MCF 10A (cell line): ENCODE measurements around the gene DLG4. TPM values are rescaled to one million over a fixed set of nuclear protein-coding genes. Genes with fewer than 3 reads are reported as not detected.

Experiments used
- BruUV-seq: library from RNA; stranded (reverse); fragments of 400-500 nt; replicated peaks from 2 replicates; lab custom pipeline; 2021; lab: Mats Ljungman, UMichigan
- CTCF ChIA-PET: fragments of 300-600 bp; sonication (Branson Sonifier 250); formaldehyde crosslinking; extraction: SDS; loops from one replicate; lab custom pipeline; 2021; ENCODE audit warnings: antibody characterized with exemption, inconsistent platforms; lab: Yijun Ruan, JAX
- POLR2A ChIA-PET: fragments of 300-600, 350-650 bp; sonication (Branson Sonifier 250); formaldehyde crosslinking; extraction: SDS; loops from one replicate; lab custom pipeline; 2020; ENCODE audit warnings: antibody characterized with exemption, inconsistent platforms; lab: Yijun Ruan, JAX
- DNase-seq: peaks from one replicate; pipeline ENCODE4 v3.0.0-alpha.2; 2018; ENCODE audit not compliant: unreplicated experiment
- H3K27ac Mint-ChIP-seq: one replicate; pipeline ENCODE4 v1.8.0; 2022; ENCODE audit warnings: mild to moderate bottlenecking, low read depth, mixed read lengths; ENCODE audit not compliant: unreplicated experiment
- H3K27me3 Mint-ChIP-seq: one replicate; pipeline ENCODE4 v1.8.0; 2022; ENCODE audit warnings: mixed read lengths; ENCODE audit not compliant: insufficient read depth, unreplicated experiment
- H3K36me3 Mint-ChIP-seq: one replicate; pipeline ENCODE4 v1.8.0; 2022; ENCODE audit warnings: mild to moderate bottlenecking, moderate library complexity, mixed read lengths; ENCODE audit not compliant: insufficient read depth, unreplicated experiment
- H3K4me1 Mint-ChIP-seq: one replicate; pipeline ENCODE4 v1.8.0; 2022; ENCODE audit warnings: mixed read lengths; ENCODE audit not compliant: insufficient read depth, unreplicated experiment
- H3K4me3 Mint-ChIP-seq: one replicate; pipeline ENCODE4 v1.8.0; 2022; ENCODE audit warnings: mild to moderate bottlenecking, moderate library complexity, mixed read lengths; ENCODE audit not compliant: unreplicated experiment
- H3K9me3 Mint-ChIP-seq: one replicate; pipeline ENCODE4 v1.8.0; 2022; ENCODE audit warnings: mixed read lengths; ENCODE audit not compliant: unreplicated experiment
- intact Hi-C: fragments of 100-400 bp; cut with micrococcal nuclease; formaldehyde crosslinking; loops from 2 replicates; pipeline ENCODE4 v1.14.1; 2022
- total RNA-seq: library from RNA; stranded (reverse); gene quantifications from 2 replicates; pipeline ENCODE4 v1.2.3, GENCODE V29; 2022
- TF ChIP-seq, protein P1 (sequence below): fragments of 200-600 bp; IDR thresholded peaks from one replicate; pipeline ENCODE4 v1.8.0; 2022; ENCODE audit warnings: antibody characterized with exemption, mild to moderate bottlenecking; ENCODE audit not compliant: unreplicated experiment

DLG4 gene
- total RNA-seq, 1 experiment from 2014 or later = 7.6 TPM

DNA sequence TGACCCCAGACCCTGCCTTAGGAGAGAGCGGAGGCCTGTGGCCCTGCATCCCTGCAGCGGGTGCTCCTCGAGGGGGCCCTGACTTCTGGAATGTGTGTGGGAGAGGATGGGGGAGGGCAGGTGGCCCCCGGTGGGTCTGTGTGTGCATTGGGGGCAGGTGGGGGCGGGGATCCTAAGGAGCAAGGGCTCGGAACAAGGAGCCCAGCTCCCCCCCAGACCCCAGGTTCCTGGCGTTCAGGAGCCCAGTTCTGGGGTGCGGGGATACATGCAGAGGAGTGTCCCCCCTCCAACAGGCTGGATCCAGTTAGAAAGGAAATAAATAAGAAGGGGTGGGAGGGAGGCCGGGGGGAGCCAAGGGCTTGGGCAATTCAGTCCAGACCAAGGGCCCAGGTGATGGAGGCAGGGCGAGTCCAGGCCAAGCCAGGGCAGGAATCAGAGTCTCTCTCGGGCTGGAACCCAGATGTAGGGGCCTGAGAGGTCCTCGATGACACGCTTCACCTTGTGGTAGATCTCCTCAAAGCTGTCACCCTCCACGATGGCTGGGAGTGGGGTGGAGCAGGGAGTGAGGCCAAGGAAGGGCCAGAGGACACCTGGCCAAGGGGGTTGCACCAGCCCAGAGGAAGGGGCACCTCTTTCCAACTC, 29.2 kb downstream of the DLG4 start:
- CTCF ChIA-PET = interaction anchor here (0.9 kb wide), 1 partner anchor 13 kb away, joined by 3 read pairs; no protein-coding TSS in a partner anchor
- BruUV-seq = no TSS peak
- peaks cover 19% of the 10 kb centered on the region for H3K36me3 Mint-ChIP-seq

GRCh38 chr17:7186241-7186640, 33.4 kb downstream of the DLG4 start:
- DNase-seq = no peak
- Mint-ChIP-seq H3K4me3 (no peak overlapping the region), H3K36me3 (peaks cover 13% of the 10 kb centered on the region), H3K4me1 (peaks cover 6% of the 10 kb centered on the region), H3K9me3 (no peaks in the 10 kb centered on the region), H3K27me3 (no peaks in the 10 kb centered on the region), H3K27ac (no peak overlapping the region)
- CTCF ChIA-PET = interaction anchor here (0.6 to 3.2 kb wide), 3 partner anchors 9 to 140 kb away, joined by 4 to 10 read pairs (median 7); no protein-coding TSS in a partner anchor
- intact Hi-C loops = no loop called here
- TF ChIP-seq, protein P1, sequence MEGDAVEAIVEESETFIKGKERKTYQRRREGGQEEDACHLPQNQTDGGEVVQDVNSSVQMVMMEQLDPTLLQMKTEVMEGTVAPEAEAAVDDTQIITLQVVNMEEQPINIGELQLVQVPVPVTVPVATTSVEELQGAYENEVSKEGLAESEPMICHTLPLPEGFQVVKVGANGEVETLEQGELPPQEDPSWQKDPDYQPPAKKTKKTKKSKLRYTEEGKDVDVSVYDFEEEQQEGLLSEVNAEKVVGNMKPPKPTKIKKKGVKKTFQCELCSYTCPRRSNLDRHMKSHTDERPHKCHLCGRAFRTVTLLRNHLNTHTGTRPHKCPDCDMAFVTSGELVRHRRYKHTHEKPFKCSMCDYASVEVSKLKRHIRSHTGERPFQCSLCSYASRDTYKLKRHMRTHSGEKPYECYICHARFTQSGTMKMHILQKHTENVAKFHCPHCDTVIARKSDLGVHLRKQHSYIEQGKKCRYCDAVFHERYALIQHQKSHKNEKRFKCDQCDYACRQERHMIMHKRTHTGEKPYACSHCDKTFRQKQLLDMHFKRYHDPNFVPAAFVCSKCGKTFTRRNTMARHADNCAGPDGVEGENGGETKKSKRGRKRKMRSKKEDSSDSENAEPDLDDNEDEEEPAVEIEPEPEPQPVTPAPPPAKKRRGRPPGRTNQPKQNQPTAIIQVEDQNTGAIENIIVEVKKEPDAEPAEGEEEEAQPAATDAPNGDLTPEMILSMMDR = no peak
- BruUV-seq = no TSS peak
- POLR2A ChIA-PET = no interaction called here

More for the DNA sequence above, 29.2 kb downstream of the DLG4 start:
- no peaks in the 10 kb centered on the region for H3K9me3 Mint-ChIP-seq
- H3K27ac Mint-ChIP-seq = no peak overlapping the region
- peaks cover 6% of the 10 kb centered on the region for H3K4me1 Mint-ChIP-seq
- no peak for DNase-seq
- H3K4me3 Mint-ChIP-seq = no peak overlapping the region
- POLR2A ChIA-PET = no interaction called here
- TF ChIP-seq, protein P1 = no peak
- no peaks in the 10 kb centered on the region for H3K27me3 Mint-ChIP-seq
- intact Hi-C loops = no loop called here

DNA sequence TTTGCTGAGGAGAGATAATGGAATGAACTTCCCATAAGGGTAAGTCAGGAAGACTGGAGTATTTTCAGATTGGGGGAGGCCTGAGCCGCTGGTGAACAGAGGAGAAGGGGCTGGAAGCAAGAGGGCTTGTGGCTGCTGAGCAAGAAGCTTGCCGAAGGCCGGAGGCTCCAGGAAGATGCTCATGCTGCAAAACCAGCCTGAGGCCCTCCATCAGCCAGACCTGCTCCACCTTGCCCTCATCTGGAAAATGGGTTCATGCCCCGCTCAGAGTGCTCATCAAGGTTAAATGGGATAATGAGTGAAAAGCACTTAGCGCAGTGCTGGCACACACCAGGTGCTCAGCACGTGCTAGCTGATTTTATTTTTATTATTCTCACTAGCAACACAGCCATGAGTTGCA, 35.0 kb downstream of the DLG4 start:
- Mint-ChIP-seq H3K4me3 (no peak overlapping the region), H3K27ac (no peak overlapping the region), H3K9me3 (no peaks in the 10 kb centered on the region), H3K36me3 (peaks cover 9% of the 10 kb centered on the region), H3K4me1 (peaks cover 6% of the 10 kb centered on the region), H3K27me3 (no peaks in the 10 kb centered on the region)
- ChIA-PET CTCF (interaction anchor here (0.7 to 3.2 kb wide), 2 partner anchors 9 to 139 kb away, joined by 3 to 10 read pairs; no protein-coding TSS in a partner anchor), POLR2A (no interaction called here)
- TF ChIP-seq, protein P1 = no peak
- intact Hi-C loops = no loop called here
- DNase-seq = no peak
- BruUV-seq = no TSS peak

DNA sequence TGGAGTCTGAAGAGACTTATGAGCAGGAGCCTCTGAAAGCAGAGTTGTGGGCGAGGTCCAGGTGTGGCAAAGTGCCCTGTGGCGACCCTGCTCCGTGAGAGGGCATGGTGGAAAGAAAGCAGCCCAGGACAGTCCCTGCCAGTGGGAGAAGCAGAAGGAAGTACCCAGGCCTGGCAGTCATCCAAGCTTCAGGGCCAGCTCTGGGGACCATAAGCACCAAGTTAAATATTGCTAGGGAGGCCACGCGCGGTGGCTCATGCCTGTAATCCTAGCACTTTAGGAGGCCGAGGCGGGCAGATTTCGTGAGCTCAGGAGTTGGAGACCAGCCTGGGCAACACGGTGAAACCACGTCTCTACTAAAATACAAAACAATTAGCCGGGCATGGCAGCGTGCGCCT, 35.5 kb downstream of the DLG4 start:
- BruUV-seq = no TSS peak
- no peak overlapping the region for H3K4me3 Mint-ChIP-seq
- no peaks in the 10 kb centered on the region for H3K9me3 Mint-ChIP-seq
- intact Hi-C loops = no loop called here
- DNase-seq = no peak
- H3K27me3 Mint-ChIP-seq = no peaks in the 10 kb centered on the region
- POLR2A ChIA-PET = no interaction called here
- no peak overlapping the region for H3K27ac Mint-ChIP-seq
- TF ChIP-seq, protein P1 = no peak
- CTCF ChIA-PET = no interaction called here
- H3K36me3 Mint-ChIP-seq = peaks cover 5% of the 10 kb centered on the region
- peaks cover 6% of the 10 kb centered on the region for H3K4me1 Mint-ChIP-seq
